GM21526 (cell line): ENCODE results near the gene MGAT4A.

Experiments used
- ATAC-seq: cut with Tn5 transposase; IDR thresholded peaks from one replicate; pipeline ENCODE4 v1.9.1; 2021; ENCODE audit warnings: moderate library complexity; ENCODE audit not compliant: unreplicated experiment, low FRiP score

The MGAT4A gene

GRCh38 chr2:98579926-98580325 lies 151.0 kb downstream of the MGAT4A start:
- no peak for ATAC-seq

GRCh38 chr2:98578231-98578630 lies 152.7 kb downstream of the MGAT4A start:
- ATAC-seq, result no peak

- ATAC-seq, result no peak
These were observed 153.6 kb downstream of the MGAT4A start for GRCh38 chr2:98577313-98577712.

- ATAC-seq, result no peak
These were observed 154.1 kb downstream of the MGAT4A start for GRCh38 chr2:98576666-98577312.

- ATAC-seq, result no peak
These were observed 157.5 kb downstream of the MGAT4A start for GRCh38 chr2:98573426-98573825.

GRCh38 chr2:98572676-98573075 lies 158.3 kb downstream of the MGAT4A start:
- ATAC-seq, result no peak

- ATAC-seq, result no peak
These were observed 158.7 kb downstream of the MGAT4A start for GRCh38 chr2:98572211-98572610.

GRCh38 chr2:98571796-98572195 lies 159.1 kb downstream of the MGAT4A start:
- no peak for ATAC-seq

GRCh38 chr2:98571121-98571701 lies 159.7 kb downstream of the MGAT4A start:
- no peak for ATAC-seq

- no peak for ATAC-seq
These were observed 160.6 kb downstream of the MGAT4A start for GRCh38 chr2:98570356-98570755.

- no peak for ATAC-seq
These were observed 161.0 kb downstream of the MGAT4A start for GRCh38 chr2:98569915-98570314.

GRCh38 chr2:98569197-98569793 lies 161.6 kb downstream of the MGAT4A start:
- no peak for ATAC-seq
